SK-N-SH (cell line): ENCODE data around the gene CPM. TPM values are rescaled to one million over a fixed set of nuclear protein-coding genes. Genes with fewer than 3 reads are reported as not detected.

Experiments
- CTCF ChIA-PET: fragments of 300-600, 350-600 bp; formaldehyde crosslinking; extraction: SDS; loops from one replicate; lab custom pipeline; 2021; lab: Yijun Ruan, JAX
- POLR2A ChIA-PET: fragments of 350-600 bp; sonication (Branson Sonifier 250); formaldehyde crosslinking; extraction: SDS; loops from one replicate; lab custom pipeline; 2020; ENCODE audit warnings: antibody characterized with exemption, inconsistent platforms; lab: Yijun Ruan, JAX
- DNase-seq: peaks from one replicate; pipeline ENCODE4 v3.0.0; 2012
- H2AFZ ChIP-seq: fragments of 200-600 bp; sonication (generic); 2 replicates; pipeline ENCODE4 v1.8.1; 2016; ENCODE audit warnings: antibody characterized with exemption, mild to moderate bottlenecking, low read depth
- H3F3A ChIP-seq: fragments of 200-600 bp; sonication (generic); replicated peaks from 2 replicates; pipeline ENCODE3; 2016; ENCODE audit warnings: antibody characterized with exemption, mild to moderate bottlenecking; ENCODE audit not compliant: insufficient read depth
- H3K27ac ChIP-seq, 2 experiments: fragments of 200-500 bp in 1 of 2; fragments of 200-600 bp in 1 of 2; sonication (Bioruptor generic) in 1 of 2; sonication (generic), shearing (Covaris generic) in 1 of 2; 2 replicates each; pipeline versions ENCODE4 v1.5.1 to v1.6.1; 2014 to 2016; ENCODE audit warnings: low read depth in 2 of 2, inconsistent platforms in 1 of 2, low read length in 1 of 2, mild to moderate bottlenecking in 1 of 2, mixed read lengths in 1 of 2
- H3K27me3 ChIP-seq: fragments of 200-600 bp; sonication (generic), shearing (Covaris generic); 2 replicates; pipeline ENCODE4 v1.6.1; 2016; ENCODE audit warnings: mixed run types; ENCODE audit not compliant: insufficient read depth
- H3K36me3 ChIP-seq, 2 experiments: fragments of 200-500 bp in 1 of 2; fragments of 200-600 bp in 1 of 2; sonication (Bioruptor generic) in 1 of 2; sonication (generic) in 1 of 2; replicated peaks in 1 of 2; 2 replicates each; pipeline versions ENCODE3 to v1.5.1; 2014 to 2016; ENCODE audit warnings: low read length in 1 of 2, mild to moderate bottlenecking in 1 of 2; ENCODE audit not compliant: insufficient read depth in 2 of 2, control insufficient read depth in 1 of 2
- H3K4me1 ChIP-seq, 2 experiments: fragments of 200-500 bp in 1 of 2; fragments of 200-600 bp in 1 of 2; sonication (Bioruptor generic) in 1 of 2; sonication (generic), shearing (Covaris generic) in 1 of 2; 2 replicates each; pipeline versions ENCODE4 v1.5.1 to v1.6.1; 2014 to 2016; ENCODE audit warnings: low read depth in 1 of 2, low read length in 1 of 2, mixed run types in 1 of 2; ENCODE audit not compliant: insufficient read depth in 2 of 2, control insufficient read depth in 1 of 2
- H3K4me2 ChIP-seq: fragments of 200-600 bp; sonication (generic), shearing (Covaris generic); 2 replicates; pipeline ENCODE4 v1.6.1; 2017; ENCODE audit warnings: mixed run types
- H3K4me3 ChIP-seq, 2 experiments: fragments of 200-500 bp in 1 of 2; fragments of 200-600 bp in 1 of 2; sonication (Bioruptor generic) in 1 of 2; sonication (generic), shearing (Covaris generic) in 1 of 2; 2 replicates each; pipeline versions ENCODE4 v1.5.1 to v1.8.1; 2014 to 2016; ENCODE audit warnings: low read depth in 2 of 2, inconsistent platforms in 1 of 2, low read length in 1 of 2, mild to moderate bottlenecking in 1 of 2, mixed read lengths in 1 of 2, moderate library complexity in 1 of 2
- H3K79me2 ChIP-seq: fragments of 200-600 bp; sonication (generic); 2 replicates; pipeline ENCODE4 v1.8.1; 2017; ENCODE audit warnings: mild to moderate bottlenecking; ENCODE audit not compliant: insufficient read depth
- H3K9ac ChIP-seq: fragments of 200-600 bp; sonication (generic); 2 replicates; pipeline ENCODE4 v1.6.1; 2017; ENCODE audit warnings: mixed run types
- H3K9me2 ChIP-seq: fragments of 200-600 bp; sonication (generic); 2 replicates; pipeline ENCODE4 v1.6.1; 2017; ENCODE audit warnings: mixed run types
- H3K9me3 ChIP-seq: fragments of 200-600 bp; sonication (generic); 2 replicates; pipeline ENCODE4 v1.6.1; 2017; ENCODE audit warnings: mixed run types, mild to moderate bottlenecking, moderate library complexity
- H4K20me1 ChIP-seq: fragments of 200-600 bp; sonication (generic); 2 replicates; pipeline ENCODE4 v1.6.1; 2017; ENCODE audit warnings: mild to moderate bottlenecking, mixed run types; ENCODE audit not compliant: insufficient read depth
- CHD2 ChIP-seq: fragments of 150-350 bp; IDR thresholded peaks from 2 replicates; pipeline ENCODE4 v1.6.1; 2018; ENCODE audit warnings: low read length; ENCODE audit not compliant: partially characterized antibody
- ELF1 ChIP-seq: IDR thresholded peaks from 2 replicates; pipeline ENCODE4 v1.4.0; 2012
- EP300 ChIP-seq, 2 experiments: IDR thresholded peaks; 2 replicates each; pipeline versions ENCODE4 v1.4.0 to v1.6.1; 2012; ENCODE audit warnings: borderline replicate concordance in 1 of 2, low read depth in 1 of 2, low read length in 1 of 2
- FOXJ3 ChIP-seq: sonication (generic); formaldehyde crosslinking; IDR thresholded peaks from 2 replicates; pipeline ENCODE4 v1.5.1; 2020; ENCODE audit warnings: mild to moderate bottlenecking, missing genetic modification reagents
- GABPA ChIP-seq: IDR thresholded peaks from 2 replicates; pipeline ENCODE4 v1.4.0; 2012; ENCODE audit warnings: low read depth, mild to moderate bottlenecking
- MXI1 ChIP-seq: IDR thresholded peaks from 2 replicates; pipeline ENCODE4 v1.6.1; 2012; ENCODE audit warnings: mild to moderate bottlenecking, low read depth, low read length, improper control_type of control experiment
- NFIC ChIP-seq: IDR thresholded peaks from 2 replicates; pipeline ENCODE4 v1.4.0; 2012; ENCODE audit warnings: borderline replicate concordance
- NRF1 ChIP-seq: IDR thresholded peaks from 2 replicates; pipeline ENCODE4 v1.6.1; 2012; ENCODE audit warnings: low read depth, mild to moderate bottlenecking, low read length
- RCOR1 ChIP-seq: fragments of 150-350 bp; IDR thresholded peaks from 2 replicates; pipeline ENCODE4 v1.6.1; 2017; ENCODE audit warnings: antibody characterized with exemption, low read length
- RXRA ChIP-seq: IDR thresholded peaks from 2 replicates; pipeline ENCODE4 v1.4.0; 2012; ENCODE audit warnings: low read depth, mild to moderate bottlenecking, borderline replicate concordance
- SIN3A ChIP-seq: IDR thresholded peaks from 2 replicates; pipeline ENCODE4 v1.6.1; 2012; ENCODE audit warnings: low read depth, mild to moderate bottlenecking, low read length, moderate library complexity, borderline replicate concordance
- TAF1 ChIP-seq: IDR thresholded peaks from 2 replicates; pipeline ENCODE4 v1.6.1; 2012; ENCODE audit warnings: low read depth, mild to moderate bottlenecking, low read length, moderate library complexity, borderline replicate concordance
- TEAD4 ChIP-seq: IDR thresholded peaks from 2 replicates; pipeline ENCODE4 v1.4.0; 2012; ENCODE audit warnings: mild to moderate bottlenecking, borderline replicate concordance; ENCODE audit not compliant: insufficient read depth
- YY1 ChIP-seq: IDR thresholded peaks from 2 replicates; pipeline ENCODE4 v1.4.0; 2012; ENCODE audit warnings: low read depth, mild to moderate bottlenecking
- WGBS: methylation state at CpG from one replicate; pipeline ENCODE4 v1.1.6; 2017; ENCODE audit warnings: low lambda C conversion rate; 5-methylcytosine and 5-hydroxymethylcytosine counted together
- polyA plus RNA-seq, 3 experiments: library from polyadenylated mRNA; depleted of rRNA; stranded (reverse); fragments of >200 nt; gene quantifications; 2 replicates each; pipeline ENCODE4 v1.2.3, GENCODE V29; 2012
- TF ChIP-seq, protein P1 (sequence below): fragments of 150-350 bp; IDR thresholded peaks from 2 replicates; pipeline ENCODE4 v1.6.1; 2017; ENCODE audit warnings: antibody characterized with exemption, low read length, low read depth, borderline replicate concordance
- TF ChIP-seq, protein P2 (sequence below): fragments of 200-600 bp; sonication (generic); IDR thresholded peaks from 2 replicates; pipeline ENCODE4 v1.6.1; 2017; ENCODE audit warnings: antibody characterized with exemption, mild to moderate bottlenecking, moderate library complexity
- TF ChIP-seq, protein P3 (sequence below): IDR thresholded peaks from 2 replicates; pipeline ENCODE4 v1.4.0; 2012; ENCODE audit warnings: low read depth, borderline replicate concordance
- TF ChIP-seq, protein P4 (sequence below): fragments of 150-350 bp; IDR thresholded peaks from 2 replicates; pipeline ENCODE4 v1.6.1; 2016; ENCODE audit warnings: mild to moderate bottlenecking, low read depth, low read length

CPM gene
- polyA plus RNA-seq, 1 of the 3 experiments (the other 2 are of a cell fraction) = 10.8 TPM

DNA sequence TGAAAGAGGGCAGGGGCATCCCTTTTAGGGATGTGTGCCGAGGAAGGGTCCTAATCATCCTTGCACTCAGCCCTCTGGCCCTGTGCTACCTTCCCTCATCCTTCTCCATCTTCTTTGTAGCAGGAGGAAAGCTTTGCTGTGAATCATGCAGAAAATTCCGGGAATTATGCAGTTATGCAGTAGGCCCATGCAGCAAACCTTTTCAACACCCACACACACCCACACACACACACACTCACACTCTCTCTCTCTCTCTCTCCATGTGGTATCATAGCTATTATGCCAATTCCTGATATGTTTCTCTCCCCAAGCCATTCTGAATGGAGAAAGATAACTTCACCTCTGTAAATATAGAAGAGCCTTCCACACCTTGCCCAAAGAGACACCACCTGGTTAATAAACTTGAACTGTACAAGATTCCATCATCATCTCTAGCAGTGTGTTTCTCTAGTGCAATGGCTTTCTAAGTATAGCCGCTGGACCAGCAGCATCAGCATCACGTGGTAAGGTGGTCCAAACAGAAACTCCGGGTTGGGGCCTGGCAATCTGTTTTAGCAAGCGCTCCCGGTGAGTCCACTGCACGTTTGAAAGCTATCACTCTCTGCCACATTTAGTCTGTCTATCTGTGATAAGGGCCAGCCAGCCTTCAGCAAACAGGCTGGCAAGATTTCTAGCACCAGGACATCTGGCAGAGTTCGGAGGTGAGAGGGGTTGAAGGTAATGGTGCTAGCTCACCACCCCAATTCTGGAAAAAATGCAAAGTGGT, 67.4 kb downstream of the CPM start:
- H3K27me3 ChIP-seq = no peaks in the 10 kb centered on the region
- H3F3A ChIP-seq = no peaks in the 10 kb centered on the region
- WGBS = 76% methylated on average over 9 of the region's 9 CpGs
- no peaks in the 10 kb centered on the region for H4K20me1 ChIP-seq
- H3K4me2 ChIP-seq = no peak overlapping the region
- H3K79me2 ChIP-seq = no peaks in the 10 kb centered on the region
- no peak overlapping the region for H3K4me3 ChIP-seq
- CTCF ChIA-PET = interaction anchor here (0.9 to 1.7 kb wide), 2 partner anchors 35 to 204 kb away, joined by 3 to 8 read pairs; no protein-coding TSS in a partner anchor
- H3K9me2 ChIP-seq = no peaks in the 10 kb centered on the region
- H3K9ac ChIP-seq = no peak overlapping the region
- no peak for DNase-seq
- H3K4me1 ChIP-seq = no peaks in the 10 kb centered on the region; a peak in 1 of 4 replicates
- no peaks in the 10 kb centered on the region for H3K9me3 ChIP-seq
- no peak overlapping the region for H3K27ac ChIP-seq
- H3K36me3 ChIP-seq = no peaks in the 10 kb centered on the region
- TF ChIP-seq, protein P1, sequence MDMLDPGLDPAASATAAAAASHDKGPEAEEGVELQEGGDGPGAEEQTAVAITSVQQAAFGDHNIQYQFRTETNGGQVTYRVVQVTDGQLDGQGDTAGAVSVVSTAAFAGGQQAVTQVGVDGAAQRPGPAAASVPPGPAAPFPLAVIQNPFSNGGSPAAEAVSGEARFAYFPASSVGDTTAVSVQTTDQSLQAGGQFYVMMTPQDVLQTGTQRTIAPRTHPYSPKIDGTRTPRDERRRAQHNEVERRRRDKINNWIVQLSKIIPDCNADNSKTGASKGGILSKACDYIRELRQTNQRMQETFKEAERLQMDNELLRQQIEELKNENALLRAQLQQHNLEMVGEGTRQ = no peak
- TF ChIP-seq, protein P2, sequence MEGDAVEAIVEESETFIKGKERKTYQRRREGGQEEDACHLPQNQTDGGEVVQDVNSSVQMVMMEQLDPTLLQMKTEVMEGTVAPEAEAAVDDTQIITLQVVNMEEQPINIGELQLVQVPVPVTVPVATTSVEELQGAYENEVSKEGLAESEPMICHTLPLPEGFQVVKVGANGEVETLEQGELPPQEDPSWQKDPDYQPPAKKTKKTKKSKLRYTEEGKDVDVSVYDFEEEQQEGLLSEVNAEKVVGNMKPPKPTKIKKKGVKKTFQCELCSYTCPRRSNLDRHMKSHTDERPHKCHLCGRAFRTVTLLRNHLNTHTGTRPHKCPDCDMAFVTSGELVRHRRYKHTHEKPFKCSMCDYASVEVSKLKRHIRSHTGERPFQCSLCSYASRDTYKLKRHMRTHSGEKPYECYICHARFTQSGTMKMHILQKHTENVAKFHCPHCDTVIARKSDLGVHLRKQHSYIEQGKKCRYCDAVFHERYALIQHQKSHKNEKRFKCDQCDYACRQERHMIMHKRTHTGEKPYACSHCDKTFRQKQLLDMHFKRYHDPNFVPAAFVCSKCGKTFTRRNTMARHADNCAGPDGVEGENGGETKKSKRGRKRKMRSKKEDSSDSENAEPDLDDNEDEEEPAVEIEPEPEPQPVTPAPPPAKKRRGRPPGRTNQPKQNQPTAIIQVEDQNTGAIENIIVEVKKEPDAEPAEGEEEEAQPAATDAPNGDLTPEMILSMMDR = no peak
- TF ChIP-seq CHD2 (no peak), YY1 (no peak), SIN3A (no peak), NFIC (no peak), ELF1 (no peak), TAF1 (no peak), MXI1 (no peak), EP300 (IDR thresholded peaks at IDR 0.05; ENCODE audit: borderline replicate concordance in 1 of 2, low read depth in 1 of 2, low read length in 1 of 2) (no peak), RCOR1 (no peak), TEAD4 (no peak), GABPA (no peak), FOXJ3 (CRISPR knock-in tag) (no peak), NRF1 (no peak), RXRA (no peak)
- TF ChIP-seq, protein P3, sequence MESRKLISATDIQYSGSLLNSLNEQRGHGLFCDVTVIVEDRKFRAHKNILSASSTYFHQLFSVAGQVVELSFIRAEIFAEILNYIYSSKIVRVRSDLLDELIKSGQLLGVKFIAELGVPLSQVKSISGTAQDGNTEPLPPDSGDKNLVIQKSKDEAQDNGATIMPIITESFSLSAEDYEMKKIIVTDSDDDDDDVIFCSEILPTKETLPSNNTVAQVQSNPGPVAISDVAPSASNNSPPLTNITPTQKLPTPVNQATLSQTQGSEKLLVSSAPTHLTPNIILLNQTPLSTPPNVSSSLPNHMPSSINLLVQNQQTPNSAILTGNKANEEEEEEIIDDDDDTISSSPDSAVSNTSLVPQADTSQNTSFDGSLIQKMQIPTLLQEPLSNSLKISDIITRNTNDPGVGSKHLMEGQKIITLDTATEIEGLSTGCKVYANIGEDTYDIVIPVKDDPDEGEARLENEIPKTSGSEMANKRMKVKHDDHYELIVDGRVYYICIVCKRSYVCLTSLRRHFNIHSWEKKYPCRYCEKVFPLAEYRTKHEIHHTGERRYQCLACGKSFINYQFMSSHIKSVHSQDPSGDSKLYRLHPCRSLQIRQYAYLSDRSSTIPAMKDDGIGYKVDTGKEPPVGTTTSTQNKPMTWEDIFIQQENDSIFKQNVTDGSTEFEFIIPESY = no peak
- TF ChIP-seq, protein P4, sequence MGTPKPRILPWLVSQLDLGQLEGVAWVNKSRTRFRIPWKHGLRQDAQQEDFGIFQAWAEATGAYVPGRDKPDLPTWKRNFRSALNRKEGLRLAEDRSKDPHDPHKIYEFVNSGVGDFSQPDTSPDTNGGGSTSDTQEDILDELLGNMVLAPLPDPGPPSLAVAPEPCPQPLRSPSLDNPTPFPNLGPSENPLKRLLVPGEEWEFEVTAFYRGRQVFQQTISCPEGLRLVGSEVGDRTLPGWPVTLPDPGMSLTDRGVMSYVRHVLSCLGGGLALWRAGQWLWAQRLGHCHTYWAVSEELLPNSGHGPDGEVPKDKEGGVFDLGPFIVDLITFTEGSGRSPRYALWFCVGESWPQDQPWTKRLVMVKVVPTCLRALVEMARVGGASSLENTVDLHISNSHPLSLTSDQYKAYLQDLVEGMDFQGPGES = no peak
- TF ChIP-seq, all 33 proteins: peak for 0
- H2AFZ ChIP-seq = no peak overlapping the region
- POLR2A ChIA-PET = no interaction called here
